ENCODE data around the gene SENP7. TPM values are rescaled to one million over a fixed set of nuclear protein-coding genes. Genes with fewer than 3 reads are reported as not detected.

Gene SENP7
- total RNA-seq, 1 donor from 2014 or later = 10.8 TPM

- H3K4me1 Mint-ChIP-seq (ENCODE audit: low read depth, unreplicated experiment) = no peaks in the 10 kb centered on the region
- no peaks in the 10 kb centered on the region for H3K27me3 Mint-ChIP-seq (ENCODE audit: low read depth, unreplicated experiment)
- Histone ChIP-seq H2AFZ (ENCODE audit: low read depth, low read length) (no peak overlapping the region), H3K27me3 (ENCODE audit: insufficient read depth, low read length) (no peaks in the 10 kb centered on the region), H3K9ac (ENCODE audit: low read length) (no peak overlapping the region), H3K79me2 (ENCODE audit: insufficient read depth, low read length) (no peaks in the 10 kb centered on the region), H3K9me3 (ENCODE audit: insufficient read depth, low read depth, low read length) (no peaks in the 10 kb centered on the region), H3K36me3 (ENCODE audit: insufficient read depth, low read length) (no peaks in the 10 kb centered on the region), H3K4me3 (ENCODE audit: insufficient read depth, low read depth, low read length) (no peak overlapping the region), H3K4me2 (ENCODE audit: low read length) (no peak overlapping the region), H3K4me1 (ENCODE audit: insufficient read depth, low read length) (no peaks in the 10 kb centered on the region), H4K20me1 (ENCODE audit: insufficient read depth, low read length) (no peaks in the 10 kb centered on the region), H3K27ac (ENCODE audit: low read depth, low read length) (no peak overlapping the region)
- FAIRE-seq = no peak
- no peaks in the 10 kb centered on the region for H3K9me3 Mint-ChIP-seq (ENCODE audit: unreplicated experiment)
- H3K36me3 Mint-ChIP-seq (ENCODE audit: low read depth, unreplicated experiment) = no peaks in the 10 kb centered on the region
- TF ChIP-seq CTCF (IDR thresholded peaks at IDR 0.05; ENCODE audit: insufficient read depth, low read depth, low read length) (no peak), EZH2 (IDR thresholded peaks at IDR 0.05; ENCODE audit: insufficient read depth, low read length) (no peak)
- no peak overlapping the region for H3K4me3 Mint-ChIP-seq (ENCODE audit: unreplicated experiment)
- no peak overlapping the region for H3K27ac Mint-ChIP-seq (ENCODE audit: unreplicated experiment)
- no peak for DNase-seq (ENCODE audit: low read depth)
Observed at GRCh38 chr3:101319531-101319930, 193.5 kb downstream of the SENP7 start.

DNA sequence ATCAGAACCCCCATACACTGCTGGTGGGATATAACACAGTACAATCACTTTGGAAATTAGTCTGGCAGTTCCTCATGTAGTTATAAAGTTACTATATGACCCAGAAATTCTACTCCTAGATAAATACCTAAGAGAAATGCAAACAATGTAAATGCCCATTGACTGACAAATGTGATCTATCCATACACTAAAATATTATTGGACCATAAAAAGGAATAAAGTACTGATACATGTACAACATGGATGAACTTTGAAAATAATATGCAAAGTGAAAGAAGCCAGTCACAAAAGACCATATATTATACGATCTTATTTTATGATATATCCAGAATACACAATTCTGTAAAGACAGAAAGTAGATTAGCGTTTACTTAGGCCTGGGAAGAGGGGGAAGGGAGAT lies 200.5 kb downstream of the SENP7 start:
- Mint-ChIP-seq H3K9me3 (ENCODE audit: unreplicated experiment) (peaks cover 8% of the 10 kb centered on the region), H3K4me1 (ENCODE audit: low read depth, unreplicated experiment) (no peaks in the 10 kb centered on the region), H3K27ac (ENCODE audit: unreplicated experiment) (no peak overlapping the region), H3K27me3 (ENCODE audit: low read depth, unreplicated experiment) (no peaks in the 10 kb centered on the region), H3K36me3 (ENCODE audit: low read depth, unreplicated experiment) (peaks cover 12% of the 10 kb centered on the region), H3K4me3 (ENCODE audit: unreplicated experiment) (no peak overlapping the region)
- Histone ChIP-seq H3K4me2 (ENCODE audit: low read length) (no peak overlapping the region), H3K4me3 (ENCODE audit: insufficient read depth, low read depth, low read length) (no peak overlapping the region), H2AFZ (ENCODE audit: low read depth, low read length) (no peak overlapping the region), H3K4me1 (ENCODE audit: insufficient read depth, low read length) (no peaks in the 10 kb centered on the region), H4K20me1 (ENCODE audit: insufficient read depth, low read length) (no peaks in the 10 kb centered on the region), H3K36me3 (ENCODE audit: insufficient read depth, low read length) (no peaks in the 10 kb centered on the region), H3K9me3 (ENCODE audit: insufficient read depth, low read depth, low read length) (no peaks in the 10 kb centered on the region), H3K79me2 (ENCODE audit: insufficient read depth, low read length) (no peaks in the 10 kb centered on the region), H3K27ac (ENCODE audit: low read depth, low read length) (no peak overlapping the region), H3K9ac (ENCODE audit: low read length) (no peak overlapping the region), H3K27me3 (ENCODE audit: insufficient read depth, low read length) (no peaks in the 10 kb centered on the region)
- TF ChIP-seq CTCF (IDR thresholded peaks at IDR 0.05; ENCODE audit: insufficient read depth, low read depth, low read length) (no peak), EZH2 (IDR thresholded peaks at IDR 0.05; ENCODE audit: insufficient read depth, low read length) (no peak)
- FAIRE-seq (no peak), DNase-seq (ENCODE audit: low read depth) (no peak)

DNA sequence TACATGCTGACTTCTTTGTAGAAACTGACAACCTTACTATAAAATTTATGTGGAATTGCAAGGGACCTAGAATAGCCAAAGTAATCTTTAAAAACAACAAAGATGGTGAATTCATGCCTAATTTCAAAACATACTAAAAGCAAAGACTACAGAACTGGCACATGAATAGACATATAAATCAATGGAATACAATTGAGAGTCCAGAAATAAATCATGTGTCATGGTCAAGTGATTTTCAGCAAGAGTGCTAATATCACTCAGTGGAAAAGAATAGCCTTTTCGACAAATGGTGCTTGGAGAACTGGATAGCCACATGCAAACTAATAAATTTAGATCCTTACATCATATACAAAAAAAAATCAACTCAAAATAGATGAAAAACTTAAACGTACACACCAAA lies 201.3 kb downstream of the SENP7 start:
- TF ChIP-seq CTCF (IDR thresholded peaks at IDR 0.05; ENCODE audit: insufficient read depth, low read depth, low read length) = no peak
- TF ChIP-seq EZH2 (IDR thresholded peaks at IDR 0.05; ENCODE audit: insufficient read depth, low read length) = no peak
- H3K4me1 ChIP-seq (ENCODE audit: insufficient read depth, low read length) = no peaks in the 10 kb centered on the region
- no peak overlapping the region for H3K9ac ChIP-seq (ENCODE audit: low read length)
- H3K27ac ChIP-seq (ENCODE audit: low read depth, low read length) = no peak overlapping the region
- H3K36me3 ChIP-seq (ENCODE audit: insufficient read depth, low read length) = no peaks in the 10 kb centered on the region
- H3K9me3 ChIP-seq (ENCODE audit: insufficient read depth, low read depth, low read length) = no peaks in the 10 kb centered on the region
- no peaks in the 10 kb centered on the region for H3K27me3 ChIP-seq (ENCODE audit: insufficient read depth, low read length)
- H3K36me3 Mint-ChIP-seq (ENCODE audit: low read depth, unreplicated experiment) = peaks cover 13% of the 10 kb centered on the region
- H4K20me1 ChIP-seq (ENCODE audit: insufficient read depth, low read length) = no peaks in the 10 kb centered on the region
- H3K4me1 Mint-ChIP-seq (ENCODE audit: low read depth, unreplicated experiment) = no peaks in the 10 kb centered on the region
- no peak overlapping the region for H3K4me3 Mint-ChIP-seq (ENCODE audit: unreplicated experiment)
- H3K27ac Mint-ChIP-seq (ENCODE audit: unreplicated experiment) = no peak overlapping the region
- FAIRE-seq (no peak), DNase-seq (ENCODE audit: low read depth) (no peak)
- no peak overlapping the region for H3K4me3 ChIP-seq (ENCODE audit: insufficient read depth, low read depth, low read length)
- peaks cover 12% of the 10 kb centered on the region for H3K9me3 Mint-ChIP-seq (ENCODE audit: unreplicated experiment)
- no peak overlapping the region for H2AFZ ChIP-seq (ENCODE audit: low read depth, low read length)
- H3K27me3 Mint-ChIP-seq (ENCODE audit: low read depth, unreplicated experiment) = no peaks in the 10 kb centered on the region
- no peak overlapping the region for H3K4me2 ChIP-seq (ENCODE audit: low read length)
- H3K79me2 ChIP-seq (ENCODE audit: insufficient read depth, low read length) = no peaks in the 10 kb centered on the region

All from astrocyte (in vitro differentiated cells and primary cell).